Measurements from ENCODE around the gene TGFBR3L. TPM values are rescaled to one million over a fixed set of nuclear protein-coding genes. Genes with fewer than 3 reads are reported as not detected.
A peak's percentile ranks its signal among the peaks of the same experiment; 100 is the strongest.

TGFBR3L gene
- total and polyA plus RNA-seq, 2 of the 4 experiments (the other 2 are of a cell fraction), result 0.94 TPM; not detected in 1

- POLR2A ChIA-PET (ENCODE audit: unreplicated experiment), result no interaction called here
- in situ Hi-C loops (cut with MboI; ENCODE audit: low sequenced_read_pairs), result no loop called here
These were observed 531 bp upstream of the TGFBR3L start for GRCh38 chr19:7914099-7914498.

More at GRCh38 chr19:7914099-7914498, 531 bp upstream of the TGFBR3L start:
- Histone ChIP-seq H2BK15ac (ENCODE audit: low read depth, low read length) (no peak overlapping the region), H3K27ac (ENCODE audit: insufficient read depth, low read length) (no peak overlapping the region), H2AK5ac (ENCODE audit: low read depth, low read length) (no peak overlapping the region), H3K9ac (ENCODE audit: low read depth, low read length) (no peak overlapping the region), H3K4ac (ENCODE audit: low read depth, low read length) (no peak overlapping the region), H3K4me3 (ENCODE audit: insufficient read depth, low read depth, low read length) (no peak overlapping the region), H4K5ac (ENCODE audit: low read depth, low read length) (no peak overlapping the region), H3K4me1 (ENCODE audit: control insufficient read depth, insufficient read depth, low read length) (peaks cover 10% of the 10 kb centered on the region; the same call in 1 of the 2 replicates), H3K23ac (ENCODE audit: low read depth, low read length) (no peak overlapping the region), H3K56ac (ENCODE audit: extremely low read depth, insufficient read depth, low read length) (no peak overlapping the region), H2BK5ac (ENCODE audit: low read depth, low read length, poor library complexity, severe bottlenecking) (no peak overlapping the region), H4K20me1 (ENCODE audit: insufficient read depth, low read length) (peaks cover 4% of the 10 kb centered on the region; the same call in 1 of the 2 replicates), H2AK9ac (replicated peaks; ENCODE audit: low read depth, low read length, poor library complexity) (no peak overlapping the region), H3K9me3 (ENCODE audit: control insufficient read depth, insufficient read depth, low read length) (no peaks in the 10 kb centered on the region), H4K91ac (ENCODE audit: insufficient read depth, low read depth, low read length) (no peak overlapping the region), H3K79me1 (ENCODE audit: low read depth in 1 of 2, low read length in 2 of 2) (peaks cover 0 to 2% of the 10 kb centered on the region in 2 experiments; a peak in 1 of 4 replicates), H3K36me3 (ENCODE audit: control insufficient read depth, insufficient read depth, low read length) (peaks cover 28% of the 10 kb centered on the region), H3K18ac (ENCODE audit: low read depth, low read length) (no peak overlapping the region), H2BK120ac (ENCODE audit: low read depth, low read length) (no peak overlapping the region), H4K8ac (ENCODE audit: low read depth in 2 of 2, low read length in 2 of 2) (no peak overlapping the region), H2BK20ac (ENCODE audit: low read depth, low read length) (no peak overlapping the region), H2AFZ (replicated peaks; ENCODE audit: low read length, poor library complexity) (no peak overlapping the region), H3K27me3 (ENCODE audit: control insufficient read depth, insufficient read depth, low read length) (peaks cover 11% of the 10 kb centered on the region), H3K14ac (replicated peaks; ENCODE audit: low read depth, low read length) (no peak overlapping the region), H3K9me1 (ENCODE audit: insufficient read depth, low read length) (no peaks in the 10 kb centered on the region), H3K4me2 (ENCODE audit: low read depth, low read length) (no peak overlapping the region)
- no peak for ATAC-seq (ENCODE audit: low read depth)
- intact Hi-C loops (cut with micrococcal nuclease) (no loop called here), dilution Hi-C loops (cut with HindIII; ENCODE audit: low sequenced_read_pairs, unreplicated experiment) (no loop called here)
- TSS peak; percentile 87 for BruUV-seq (replicated peaks)
- WGBS, 2 experiments (ENCODE audit: extremely low coverage in 2 of 2, insufficient read length in 1 of 2), result no CpG with 5 or more reads among the region's 12 CpGs
- DNase-seq, result no peak
- CTCF ChIA-PET, result no interaction called here
- no peak for TF ChIP-seq RAD21 (IDR thresholded peaks at IDR 0.05; ENCODE audit: low read length)
- TF ChIP-seq MAZ (IDR thresholded peaks at IDR 0.05; ENCODE audit: borderline replicate concordance, low read depth, low read length), result no peak
- TF ChIP-seq USF2 (IDR thresholded peaks at IDR 0.05; ENCODE audit: low read depth, low read length), result no peak
- no peak for TF ChIP-seq RCOR1 (IDR thresholded peaks at IDR 0.05; ENCODE audit: insufficient replicate concordance, low read length)
- no peak for TF ChIP-seq BHLHE40 (IDR thresholded peaks at IDR 0.05; ENCODE audit: low read depth, low read length)
- TF ChIP-seq FOS (IDR thresholded peaks at IDR 0.05; ENCODE audit: low read depth, low read length), result no peak
- TF ChIP-seq, protein P1, sequence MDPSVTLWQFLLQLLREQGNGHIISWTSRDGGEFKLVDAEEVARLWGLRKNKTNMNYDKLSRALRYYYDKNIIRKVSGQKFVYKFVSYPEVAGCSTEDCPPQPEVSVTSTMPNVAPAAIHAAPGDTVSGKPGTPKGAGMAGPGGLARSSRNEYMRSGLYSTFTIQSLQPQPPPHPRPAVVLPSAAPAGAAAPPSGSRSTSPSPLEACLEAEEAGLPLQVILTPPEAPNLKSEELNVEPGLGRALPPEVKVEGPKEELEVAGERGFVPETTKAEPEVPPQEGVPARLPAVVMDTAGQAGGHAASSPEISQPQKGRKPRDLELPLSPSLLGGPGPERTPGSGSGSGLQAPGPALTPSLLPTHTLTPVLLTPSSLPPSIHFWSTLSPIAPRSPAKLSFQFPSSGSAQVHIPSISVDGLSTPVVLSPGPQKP (IDR thresholded peaks at IDR 0.05; ENCODE audit: borderline replicate concordance, low read depth, low read length), result no peak
- TF ChIP-seq MXI1 (IDR thresholded peaks at IDR 0.05; ENCODE audit: borderline replicate concordance, low read depth, low read length), result no peak
- no peak for TF ChIP-seq NFE2L2 (IDR thresholded peaks at IDR 0.05; ENCODE audit: low read depth, low read length)
- TF ChIP-seq CHD1 (IDR thresholded peaks at IDR 0.05; ENCODE audit: low read depth, low read length), result no peak
- TF ChIP-seq POLR2A (IDR thresholded peaks at IDR 0.05; ENCODE audit: low read depth, low read length), result no peak
- no peak for TF ChIP-seq MAFK (IDR thresholded peaks at IDR 0.05; ENCODE audit: low read depth, low read length)
- TF ChIP-seq CTCF (conservative IDR thresholded peaks at IDR 0.05; ENCODE audit: low read depth, low read length), result no peak
- no peak for TF ChIP-seq CEBPB (IDR thresholded peaks at IDR 0.05; ENCODE audit: low read depth, low read length)
- TF ChIP-seq SMC3 (IDR thresholded peaks at IDR 0.05; ENCODE audit: low read depth, low read length), result no peak
- no peak for TF ChIP-seq RFX5 (IDR thresholded peaks at IDR 0.05; ENCODE audit: low read depth, low read length)

All from IMR-90 (cell line).